Stomach (tissue), 9 donors: ENCODE results near the gene HSPG2. TPM values are rescaled to one million over a fixed set of nuclear protein-coding genes. Genes with fewer than 3 reads are reported as not detected.

Experiments used
- DNase-seq, 2 donors: peaks; one replicate each; pipeline versions ENCODE4 v3.0.0 to v3.0.0-alpha.2; 2013 to 2019
- H3K27ac ChIP-seq, 5 donors: fragments of 200-600 bp in 4 of 5; sonication (generic) in 4 of 5; one replicate each; pipeline ENCODE4 v1.5.1; 2013 to 2019; ENCODE audit warnings: mild to moderate bottlenecking in 1 of 5, moderate library complexity in 1 of 5
- H3K27me3 ChIP-seq, 3 donors: fragments of 200-600 bp; sonication (generic); one replicate each; pipeline ENCODE4 v1.5.1; 2017 to 2019; ENCODE audit warnings: mixed run types in 1 of 3
- H3K36me3 ChIP-seq, 4 donors: fragments of 200-600 bp; sonication (generic); 1 replicate in 3 of 4; 2 replicates in 1 of 4; pipeline ENCODE4 v1.5.1; 2016 to 2019
- H3K4me1 ChIP-seq, 4 donors: fragments of 200-600 bp; sonication (generic); one replicate each; pipeline ENCODE4 v1.5.1; 2016 to 2019
- H3K4me3 ChIP-seq, 4 donors: fragments of 200-600 bp; sonication (generic) in 3 of 4; one replicate each; pipeline ENCODE4 v1.5.1; 2016 to 2019; ENCODE audit warnings: mild to moderate bottlenecking in 1 of 4
- H3K9me3 ChIP-seq, 4 donors: fragments of 200-600 bp; sonication (generic); one replicate each; pipeline ENCODE4 v1.5.1; 2016 to 2019
- CTCF ChIP-seq, 7 experiments: fragments of 450-650 bp in 4 of 7; fragments of 200-600 bp in 3 of 7; sonication (generic) in 3 of 7; IDR thresholded peaks; one replicate each; pipeline ENCODE4 v1.5.1; 2016 to 2019; ENCODE audit warnings: antibody characterized with exemption in 7 of 7, control low read depth in 2 of 7, mild to moderate bottlenecking in 1 of 7
- EP300 ChIP-seq: sonication (generic); formaldehyde crosslinking; IDR thresholded peaks from one replicate; pipeline ENCODE4 v1.6.1; 2017; ENCODE audit warnings: antibody characterized with exemption
- POLR2A ChIP-seq, 4 donors: fragments of 450-650 bp; IDR thresholded peaks; one replicate each; pipeline ENCODE4 v1.6.1; 2016; ENCODE audit warnings: antibody characterized with exemption in 4 of 4, control low read depth in 2 of 4, mild to moderate bottlenecking in 1 of 4, moderate library complexity in 1 of 4
- POLR2AphosphoS5 ChIP-seq, 3 donors: sonication (generic); formaldehyde crosslinking; IDR thresholded peaks; one replicate each; pipeline ENCODE4 v1.6.1; 2016; ENCODE audit warnings: antibody characterized with exemption in 3 of 3
- WGBS, 5 donors: extraction: QIAGEN DNeasy Blood & Tissue Kit in 3 of 5; methylation state at CpG; one replicate each; pipeline versions ENCODE4 v1.1.5 to v1.1.7; 2013 to 2018; 5-methylcytosine and 5-hydroxymethylcytosine counted together
- intact Hi-C: fragments of 100-400 bp; cut with DNase I; formaldehyde crosslinking; loops from one replicate; pipeline ENCODE4 v1.15.1; 2023; ENCODE audit warnings: low total_unique reads
- polyA plus RNA-seq, 3 donors: library from polyadenylated mRNA; stranded (reverse); fragments of 200-250 nt; gene quantifications; one replicate each; pipeline ENCODE4 v1.2.3, GENCODE V29; 2013
- total RNA-seq, 5 donors: library from RNA; depleted of rRNA; stranded (reverse); fragments of >200 nt; gene quantifications; one replicate each; pipeline versions ENCODE4 v1.1.0 to v1.2.3, GENCODE V29; 2014 to 2016
- donor health status: healthy with polysubstance abuse.
- donor health status: Bipolar disorder and iron deficiency.
- donor health status: healthy.

Gene HSPG2
- total and polyA plus RNA-seq, 8 donors: 21.7 to 504 (median 133) TPM

DNA sequence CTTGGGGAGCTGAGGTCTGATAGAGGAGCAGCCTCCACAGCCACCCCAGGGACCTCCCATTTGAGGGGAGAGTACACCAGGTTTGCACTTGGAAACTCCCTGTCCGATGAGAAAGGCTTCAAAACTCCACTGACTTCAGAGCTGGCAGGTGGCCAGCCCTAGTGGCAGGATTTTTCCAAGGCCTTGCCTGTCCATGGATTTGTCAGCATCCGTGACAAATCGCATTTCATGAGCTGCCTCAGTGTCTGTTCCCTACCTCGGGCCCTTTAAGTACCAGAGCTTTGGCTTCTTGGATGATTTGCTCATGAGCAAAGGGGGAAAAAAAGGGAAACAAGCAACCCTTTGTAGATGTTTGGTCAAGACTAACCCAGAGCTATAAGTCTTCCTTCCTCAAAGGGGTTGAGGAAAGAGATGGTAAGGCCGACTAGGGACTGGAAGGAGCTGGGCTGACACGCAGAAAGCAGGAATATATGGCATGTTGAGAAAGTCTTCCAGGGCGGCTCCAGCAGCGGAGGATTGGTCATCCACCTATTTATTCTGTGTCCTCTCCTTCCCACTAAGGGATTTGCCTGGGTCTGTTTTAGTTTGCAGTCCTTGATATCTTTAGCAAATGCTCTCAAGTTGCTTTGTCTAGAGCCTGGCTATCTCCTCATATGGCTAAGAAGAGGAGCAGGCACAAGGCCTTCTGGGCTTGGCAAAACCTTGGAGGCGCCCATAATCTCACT is 2.7 kb upstream of the HSPG2 start:
- intact Hi-C loops: no loop called here
- H3K27me3 ChIP-seq: no peaks in the 10 kb centered on the region
- no peaks in the 10 kb centered on the region for H3K36me3 ChIP-seq
- no peaks in the 10 kb centered on the region for H3K9me3 ChIP-seq
- 28 to 37% (median 34%) methylated on average over 9 of the region's 9 CpGs for WGBS, 5 donors
- H3K4me1 ChIP-seq: peaks cover 50 to 88% (median 77%) of the 10 kb centered on the region in 4 donors
- TF ChIP-seq EP300 (no peak), CTCF (IDR thresholded peaks at IDR 0.05) (peak in 5 of 7 experiments; percentile 33 to 55 (median 50)), POLR2AphosphoS5 (IDR thresholded peaks at IDR 0.05) (peak; percentile 64 to 80 (median 74))
- no peak overlapping the region for H3K4me3 ChIP-seq
- peak; percentile 86 to 94 for DNase-seq
- H3K27ac ChIP-seq: peak overlapping the region; percentile 44 to 97 (median 85)

DNA sequence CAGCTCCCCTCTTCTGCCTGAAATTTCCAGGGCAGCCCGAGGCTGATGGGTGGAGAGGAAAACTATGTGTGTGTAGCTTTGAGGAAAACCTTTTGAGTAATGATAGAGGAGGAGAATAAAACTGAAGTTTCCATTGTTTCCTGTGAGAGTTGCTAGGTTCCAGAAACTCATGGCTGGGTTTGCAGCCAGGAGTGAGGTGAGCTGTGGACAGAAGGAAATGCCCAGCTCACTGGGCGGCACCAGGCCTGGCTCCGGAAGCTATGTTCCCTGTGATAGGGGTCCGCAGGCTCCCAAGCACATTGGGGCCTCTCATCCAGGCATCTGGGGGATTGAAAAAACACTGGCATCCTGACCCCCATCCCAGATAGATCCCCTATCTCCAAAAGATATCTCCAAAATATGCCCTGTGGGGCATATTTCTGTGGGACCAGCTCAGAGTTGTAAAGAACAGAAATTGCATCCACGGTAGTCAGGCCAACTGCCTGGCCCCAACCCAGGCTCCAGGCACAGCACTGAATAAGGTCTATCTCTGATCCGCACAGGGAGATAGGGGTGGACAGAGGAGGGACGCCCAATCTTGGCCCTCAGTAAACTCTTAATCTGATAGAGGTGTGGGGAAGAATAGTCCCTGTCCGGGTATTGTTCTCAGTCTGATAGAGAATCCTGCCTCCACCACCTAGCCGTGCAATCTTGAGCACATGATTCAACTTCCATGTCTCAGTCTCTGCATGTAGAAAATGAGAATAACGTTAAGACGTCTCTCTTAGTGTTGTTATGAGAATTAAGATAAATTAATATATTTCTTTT is 1.8 kb upstream of the HSPG2 start:
- TF ChIP-seq CTCF (IDR thresholded peaks at IDR 0.05) (no peak), POLR2AphosphoS5 (IDR thresholded peaks at IDR 0.05) (peak in 1 of 3 donors; percentile 27)
- WGBS, 5 donors: 37 to 51% (median 44%) methylated on average over 11 of the region's 11 CpGs
- Histone ChIP-seq H3K9me3 (no peaks in the 10 kb centered on the region), H3K4me3 (no peak overlapping the region), H3K36me3 (no peaks in the 10 kb centered on the region), H3K4me1 (peaks cover 59 to 93% (median 77%) of the 10 kb centered on the region in 4 donors), H3K27ac (peak overlapping the region; percentile 55 to 97 (median 85)), H3K27me3 (no peaks in the 10 kb centered on the region)
- DNase-seq: peak in 1 of 2 donors; percentile 69
- intact Hi-C loops: no loop called here

DNA sequence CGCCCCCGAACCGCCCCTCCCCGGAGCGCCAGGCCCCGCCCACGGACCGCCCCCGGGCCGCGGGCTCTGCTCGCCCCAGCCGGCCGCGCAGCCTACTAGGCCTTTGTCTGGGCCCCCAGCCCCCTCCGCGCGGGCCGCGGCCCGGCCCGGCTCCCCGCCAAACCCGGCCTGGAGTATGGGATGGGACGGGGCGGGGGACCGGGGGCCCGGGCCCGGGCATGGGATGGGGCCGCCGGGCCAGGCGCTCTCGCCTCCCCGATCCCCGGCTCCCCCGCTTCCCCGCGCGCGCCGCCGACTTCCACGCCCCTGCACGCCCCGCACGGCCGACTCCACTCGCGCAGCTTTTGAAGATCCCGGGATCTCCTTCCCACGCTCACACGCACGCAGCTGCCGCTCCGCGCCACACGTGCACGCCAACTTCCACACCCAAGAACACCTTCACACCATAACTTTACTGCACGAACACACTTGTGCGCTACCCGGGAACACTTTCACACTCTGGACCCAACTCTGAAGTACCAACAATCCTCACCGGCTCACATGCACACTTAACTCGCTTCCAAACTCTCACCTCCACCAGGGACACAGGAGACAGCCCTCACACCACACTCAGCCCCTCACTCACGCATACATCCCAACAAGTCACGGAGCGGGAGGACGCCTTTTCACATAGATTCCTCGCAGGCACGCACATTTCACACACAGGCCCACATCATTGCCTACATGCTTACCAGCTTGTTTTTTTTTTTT is 437 bp upstream of the HSPG2 start:
- H3K9me3 ChIP-seq: no peaks in the 10 kb centered on the region
- peak; percentile 85 to 94 for DNase-seq
- no peaks in the 10 kb centered on the region for H3K36me3 ChIP-seq
- WGBS, 5 donors: 10 to 17% (median 14%) methylated on average over 27 to 69 of the region's 69 CpGs
- peak overlapping the region; percentile 55 to 97 (median 85) for H3K27ac ChIP-seq
- TF ChIP-seq CTCF (IDR thresholded peaks at IDR 0.05) (no peak), POLR2AphosphoS5 (IDR thresholded peaks at IDR 0.05) (peak in 2 of 3 donors; percentile 56 to 70)
- H3K4me1 ChIP-seq: peaks cover 66 to 94% (median 80%) of the 10 kb centered on the region in 4 donors
- intact Hi-C loops: no loop called here
- H3K27me3 ChIP-seq: no peaks in the 10 kb centered on the region
- H3K4me3 ChIP-seq: peak overlapping the region; percentile 74 to 83 (median 78)

- Histone ChIP-seq H3K9me3 (no peaks in the 10 kb centered on the region), H3K27ac (peak overlapping the region; percentile 81 to 97 (median 95)), H3K36me3 (no peaks in the 10 kb centered on the region), H3K4me3 (peak overlapping the region; percentile 74 to 83 (median 78)), H3K27me3 (no peaks in the 10 kb centered on the region), H3K4me1 (peaks cover 72 to 94% (median 83%) of the 10 kb centered on the region in 4 donors)
- DNase-seq: peak in 1 of 2 donors; percentile 60
- TF ChIP-seq POLR2AphosphoS5 (IDR thresholded peaks at IDR 0.05) (no peak), EP300 (no peak), CTCF (IDR thresholded peaks at IDR 0.05) (no peak), POLR2A (IDR thresholded peaks at IDR 0.05) (no peak)
- intact Hi-C loops: no loop called here
- 0 to 10% (median 5%) methylated on average over 11 to 34 of the region's 34 CpGs for WGBS, 5 donors
Observed at GRCh38 chr1:21936366-21937031, 611 bp downstream of the HSPG2 start.
